ENCODE data around the gene HOXB2.

Gene HOXB2

DNA sequence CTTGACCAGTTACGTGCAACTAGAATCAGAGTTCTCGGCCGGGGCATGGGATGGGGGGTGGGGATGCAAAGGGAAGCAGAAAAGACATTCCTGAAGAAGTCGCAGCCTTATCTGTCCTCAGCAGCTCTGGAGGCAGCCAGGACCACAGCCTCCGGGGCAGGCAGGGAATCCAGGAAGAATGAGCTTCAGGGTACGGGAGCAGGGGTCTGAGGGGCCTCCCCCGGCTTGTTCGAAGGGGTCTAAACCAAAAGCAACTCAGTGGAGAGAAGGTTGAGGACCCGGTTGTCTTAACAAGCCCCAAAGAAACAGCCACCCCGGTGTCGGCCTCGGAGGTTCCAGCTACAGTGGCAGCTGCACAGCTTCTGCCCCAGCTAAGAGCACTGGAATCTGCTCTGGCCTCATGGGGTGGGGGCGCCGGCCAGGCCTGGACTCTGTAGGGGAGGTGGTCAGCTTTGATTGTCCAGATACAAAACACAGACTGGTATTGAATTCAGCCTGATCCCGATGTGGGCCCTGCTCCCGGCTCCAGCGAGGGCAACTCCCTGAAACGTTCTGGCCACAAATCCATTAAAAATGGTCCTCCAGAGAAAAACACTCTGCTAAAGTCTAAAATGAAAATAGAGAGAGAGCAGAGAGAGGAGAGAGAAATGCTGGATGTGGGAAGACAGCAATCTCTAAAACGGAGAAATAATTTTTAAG lies 25.6 kb upstream of the HOXB2 start:
- peaks cover 81% of the 10 kb centered on the region for H4K20me1 ChIP-seq (ENCODE audit: insufficient read depth, low read length, poor library complexity, severe bottlenecking)
- H3K4me3 ChIP-seq (ENCODE audit: low read length, poor library complexity, severe bottlenecking) = peak overlapping the region; percentile 89
- no peaks in the 10 kb centered on the region for H3K9me3 ChIP-seq (ENCODE audit: insufficient read depth, low read depth, low read length)
- H3K79me2 ChIP-seq (ENCODE audit: insufficient read depth, low read length) = peaks cover 100% of the 10 kb centered on the region
- TF ChIP-seq, protein P1, sequence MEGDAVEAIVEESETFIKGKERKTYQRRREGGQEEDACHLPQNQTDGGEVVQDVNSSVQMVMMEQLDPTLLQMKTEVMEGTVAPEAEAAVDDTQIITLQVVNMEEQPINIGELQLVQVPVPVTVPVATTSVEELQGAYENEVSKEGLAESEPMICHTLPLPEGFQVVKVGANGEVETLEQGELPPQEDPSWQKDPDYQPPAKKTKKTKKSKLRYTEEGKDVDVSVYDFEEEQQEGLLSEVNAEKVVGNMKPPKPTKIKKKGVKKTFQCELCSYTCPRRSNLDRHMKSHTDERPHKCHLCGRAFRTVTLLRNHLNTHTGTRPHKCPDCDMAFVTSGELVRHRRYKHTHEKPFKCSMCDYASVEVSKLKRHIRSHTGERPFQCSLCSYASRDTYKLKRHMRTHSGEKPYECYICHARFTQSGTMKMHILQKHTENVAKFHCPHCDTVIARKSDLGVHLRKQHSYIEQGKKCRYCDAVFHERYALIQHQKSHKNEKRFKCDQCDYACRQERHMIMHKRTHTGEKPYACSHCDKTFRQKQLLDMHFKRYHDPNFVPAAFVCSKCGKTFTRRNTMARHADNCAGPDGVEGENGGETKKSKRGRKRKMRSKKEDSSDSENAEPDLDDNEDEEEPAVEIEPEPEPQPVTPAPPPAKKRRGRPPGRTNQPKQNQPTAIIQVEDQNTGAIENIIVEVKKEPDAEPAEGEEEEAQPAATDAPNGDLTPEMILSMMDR (conservative IDR thresholded peaks at IDR 0.05; ENCODE audit: low read length) = no peak
- no peak for TF ChIP-seq EZH2phosphoT487 (IDR thresholded peaks at IDR 0.05; ENCODE audit: borderline replicate concordance)
- peak overlapping the region; percentile 98 for H3K4me2 ChIP-seq (ENCODE audit: low read depth, low read length, poor library complexity, severe bottlenecking)
- H3K4me1 ChIP-seq (ENCODE audit: insufficient read depth, low read length, poor library complexity, severe bottlenecking) = peaks cover 98% of the 10 kb centered on the region
- peak overlapping the region; percentile 95 for H3K9ac ChIP-seq (ENCODE audit: low read depth, low read length, poor library complexity, severe bottlenecking)
- H3K27me3 ChIP-seq (ENCODE audit: insufficient read depth, low read length, poor library complexity, severe bottlenecking) = no peaks in the 10 kb centered on the region
- H2AFZ ChIP-seq (ENCODE audit: low read length) = no peak overlapping the region
- peaks cover 3% of the 10 kb centered on the region; the same call in 1 of the 2 replicates for H3F3A ChIP-seq (ENCODE audit: low read depth)
- H3K9me2 ChIP-seq (replicated peaks; ENCODE audit: low read depth, low read length) = no peaks in the 10 kb centered on the region
- peaks cover 87% of the 10 kb centered on the region for H3K36me3 ChIP-seq (ENCODE audit: insufficient read depth, low read length)

DNA sequence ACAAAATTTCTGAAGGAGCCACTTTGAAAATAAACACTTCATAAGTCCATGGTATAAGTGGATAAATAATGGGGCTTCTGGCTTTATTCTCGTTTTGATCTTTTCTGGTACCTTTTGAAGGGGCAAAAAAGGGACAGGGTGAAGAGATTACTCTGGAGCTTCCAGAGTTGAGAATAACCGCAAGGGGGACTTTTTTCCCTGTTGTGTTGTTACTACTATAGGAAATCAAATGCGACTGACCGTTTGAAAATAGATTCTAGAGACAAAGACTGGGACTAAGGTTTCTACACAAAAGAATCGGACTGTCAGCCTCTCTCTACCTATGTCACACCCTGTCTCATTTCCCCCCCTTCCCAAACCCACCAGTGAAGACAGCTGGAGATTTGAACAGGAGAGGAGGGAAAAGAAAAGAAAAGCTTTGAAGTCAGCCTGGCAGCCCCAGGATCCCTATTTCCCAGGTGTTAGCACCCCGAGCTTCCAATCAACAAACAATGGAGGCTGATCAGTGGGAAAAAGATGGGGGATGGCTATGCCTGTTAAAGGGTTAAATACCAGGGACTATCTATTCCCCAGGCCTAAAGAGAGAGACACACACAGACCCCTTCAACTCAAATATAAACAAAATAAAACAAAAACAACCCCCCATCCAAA lies 24.9 kb upstream of the HOXB2 start:
- H3K9me2 ChIP-seq (replicated peaks; ENCODE audit: low read depth, low read length) = no peaks in the 10 kb centered on the region
- no peaks in the 10 kb centered on the region for H3K9me3 ChIP-seq (ENCODE audit: insufficient read depth, low read depth, low read length)
- H3K79me2 ChIP-seq (ENCODE audit: insufficient read depth, low read length) = peaks cover 100% of the 10 kb centered on the region
- peaks cover 81% of the 10 kb centered on the region for H4K20me1 ChIP-seq (ENCODE audit: insufficient read depth, low read length, poor library complexity, severe bottlenecking)
- peak overlapping the region; percentile 98 for H3K4me2 ChIP-seq (ENCODE audit: low read depth, low read length, poor library complexity, severe bottlenecking)
- H3K27me3 ChIP-seq (ENCODE audit: insufficient read depth, low read length, poor library complexity, severe bottlenecking) = no peaks in the 10 kb centered on the region
- peak overlapping the region; percentile 95 for H3K9ac ChIP-seq (ENCODE audit: low read depth, low read length, poor library complexity, severe bottlenecking)
- H3K36me3 ChIP-seq (ENCODE audit: insufficient read depth, low read length) = peaks cover 87% of the 10 kb centered on the region
- no peak overlapping the region for H2AFZ ChIP-seq (ENCODE audit: low read length)
- no peak for TF ChIP-seq EZH2phosphoT487 (IDR thresholded peaks at IDR 0.05; ENCODE audit: borderline replicate concordance)
- TF ChIP-seq, protein P1 (conservative IDR thresholded peaks at IDR 0.05; ENCODE audit: low read length) = 0 out of 2 replicates have a peak, but pooled peaks have one; percentile 11
- H3K4me3 ChIP-seq (ENCODE audit: low read length, poor library complexity, severe bottlenecking) = peak overlapping the region; percentile 89
- H3F3A ChIP-seq (ENCODE audit: low read depth) = peaks cover 3% of the 10 kb centered on the region; the same call in 1 of the 2 replicates
- H3K4me1 ChIP-seq (ENCODE audit: insufficient read depth, low read length, poor library complexity, severe bottlenecking) = peaks cover 98% of the 10 kb centered on the region

DNA sequence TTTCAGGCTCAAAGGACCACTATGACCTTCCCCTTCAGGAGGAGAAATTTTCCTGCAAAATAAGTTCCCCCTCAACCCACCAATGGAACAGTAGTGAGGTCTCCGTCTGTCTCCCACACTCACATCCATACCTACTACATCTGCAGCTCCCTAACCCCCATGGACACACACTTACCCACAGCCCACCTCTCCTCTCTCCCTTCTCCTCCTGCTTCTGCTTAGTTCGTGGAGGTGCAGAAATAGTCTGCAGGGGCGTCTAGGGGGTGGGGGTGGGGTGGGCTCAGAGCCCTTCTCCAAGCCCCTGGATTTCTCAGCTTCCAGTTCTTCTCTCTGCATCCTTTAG lies 24.3 kb upstream of the HOXB2 start:
- no peaks in the 10 kb centered on the region for H3K9me3 ChIP-seq (ENCODE audit: insufficient read depth, low read depth, low read length)
- no peaks in the 10 kb centered on the region for H3K9me2 ChIP-seq (replicated peaks; ENCODE audit: low read depth, low read length)
- TF ChIP-seq, protein P1 (conservative IDR thresholded peaks at IDR 0.05; ENCODE audit: low read length) = no peak
- TF ChIP-seq EZH2phosphoT487 (IDR thresholded peaks at IDR 0.05; ENCODE audit: borderline replicate concordance) = no peak
- H3K27me3 ChIP-seq (ENCODE audit: insufficient read depth, low read length, poor library complexity, severe bottlenecking) = no peaks in the 10 kb centered on the region
- H3K9ac ChIP-seq (ENCODE audit: low read depth, low read length, poor library complexity, severe bottlenecking) = peak overlapping the region; percentile 95
- peaks cover 79% of the 10 kb centered on the region for H4K20me1 ChIP-seq (ENCODE audit: insufficient read depth, low read length, poor library complexity, severe bottlenecking)
- H2AFZ ChIP-seq (ENCODE audit: low read length) = no peak overlapping the region
- H3K4me1 ChIP-seq (ENCODE audit: insufficient read depth, low read length, poor library complexity, severe bottlenecking) = peaks cover 93% of the 10 kb centered on the region
- peaks cover 3% of the 10 kb centered on the region; the same call in 1 of the 2 replicates for H3F3A ChIP-seq (ENCODE audit: low read depth)
- peaks cover 86% of the 10 kb centered on the region for H3K36me3 ChIP-seq (ENCODE audit: insufficient read depth, low read length)
- H3K4me3 ChIP-seq (ENCODE audit: low read length, poor library complexity, severe bottlenecking) = peak overlapping the region; percentile 89
- H3K4me2 ChIP-seq (ENCODE audit: low read depth, low read length, poor library complexity, severe bottlenecking) = peak overlapping the region; percentile 98
- H3K79me2 ChIP-seq (ENCODE audit: insufficient read depth, low read length) = peaks cover 100% of the 10 kb centered on the region
